HCT116 (cell line): Measurements from ENCODE around the gene CDK5RAP2. TPM values are rescaled to one million over a fixed set of nuclear protein-coding genes. Genes with fewer than 3 reads are reported as not detected.

Experiments
- ATAC-seq: fragments of 200-7000 bp; cut with Tn5 transposase; 2 replicates; pipeline ENCODE4 v1.9.1; 2020; ENCODE audit warnings: mild to moderate bottlenecking, moderate library complexity
- BruUV-seq: library from RNA; stranded (reverse); fragments of 400-500 nt; replicated peaks from 2 replicates; lab custom pipeline; 2021; lab: Mats Ljungman, UMichigan
- CTCF ChIA-PET: fragments of 300-600 bp; sonication (Branson Sonifier 250); formaldehyde crosslinking; loops from one replicate; lab custom pipeline; 2021; ENCODE audit warnings: antibody characterized with exemption; lab: Charles Lee
- POLR2A ChIA-PET: fragments of 300-600, 350-600 bp; sonication (Branson Sonifier 250); formaldehyde crosslinking; loops from one replicate; lab custom pipeline; 2021; ENCODE audit warnings: antibody characterized with exemption; lab: Charles Lee
- RAD21 ChIA-PET, 2 experiments: fragments of 300-600 bp; sonication (Branson Sonifier 250); formaldehyde crosslinking; loops; one replicate each; lab custom pipeline; 2023; ENCODE audit warnings: low total read pairs in 2 of 2; ENCODE audit not compliant: uncharacterized antibody in 2 of 2, unreplicated experiment in 2 of 2, low non-redundant PET in 1 of 2; lab: Charles Lee
- DNase-seq: peaks from one replicate; pipeline ENCODE4 v3.0.0-alpha.2; 2010; ENCODE audit warnings: low read depth, low spot score
- H2AFZ ChIP-seq: fragments of 200-600 bp; shearing (Covaris generic), sonication (generic); 2 replicates; pipeline ENCODE4 v1.6.1; 2017; ENCODE audit warnings: low read depth, mixed run types, mixed read lengths, antibody characterized with exemption, low read length; ENCODE audit not compliant: poor library complexity, severe bottlenecking
- H3K27ac ChIP-seq: 2 replicates; pipeline ENCODE4 v1.5.1; 2012; ENCODE audit warnings: low read depth, low read length
- H3K27me3 ChIP-seq: fragments of 200-600 bp; sonication (generic); 2 replicates; pipeline ENCODE4 v1.6.1; 2016; ENCODE audit warnings: mixed run types, low read length, mixed read lengths; ENCODE audit not compliant: insufficient read depth
- H3K36me3 ChIP-seq, 2 experiments: fragments of 200-500 bp in 1 of 2; fragments of 200-600 bp in 1 of 2; sonication (Bioruptor generic) in 1 of 2; sonication (generic) in 1 of 2; 2 replicates each; pipeline versions ENCODE4 v1.5.1 to v1.6.1; 2014 to 2016; ENCODE audit warnings: low read length in 2 of 2, inconsistent platforms in 1 of 2, mixed read lengths in 1 of 2, mixed run types in 1 of 2; ENCODE audit not compliant: insufficient read depth in 2 of 2, control insufficient read depth in 1 of 2
- H3K4me1 ChIP-seq, 2 experiments: fragments of 200-600 bp in 1 of 2; sonication (generic) in 1 of 2; 2 replicates each; pipeline versions ENCODE4 v1.5.1 to v1.6.1; 2012 to 2017; ENCODE audit warnings: low read length in 2 of 2, inconsistent platforms in 1 of 2, mild to moderate bottlenecking in 1 of 2, mixed read lengths in 1 of 2, mixed run types in 1 of 2, moderate library complexity in 1 of 2; ENCODE audit not compliant: insufficient read depth in 2 of 2, control insufficient read depth in 1 of 2
- H3K4me2 ChIP-seq: fragments of 200-600 bp; sonication (generic); 2 replicates; pipeline ENCODE4 v1.6.1; 2017; ENCODE audit warnings: mixed run types, low read length, mixed read lengths
- H3K4me3 ChIP-seq, 2 experiments: fragments of 200-600 bp in 1 of 2; sonication (generic) in 1 of 2; replicated peaks in 1 of 2; 2 replicates each; pipeline ENCODE4 v1.5.1; 2011 to 2016; ENCODE audit warnings: low read length in 2 of 2, control low read depth in 1 of 2, low read depth in 1 of 2, mild to moderate bottlenecking in 1 of 2, mixed read lengths in 1 of 2, mixed run types in 1 of 2
- H3K79me2 ChIP-seq: fragments of 200-600 bp; sonication (generic); 2 replicates; pipeline ENCODE4 v1.6.1; 2017; ENCODE audit warnings: mild to moderate bottlenecking, mixed run types, low read length, moderate library complexity, mixed read lengths; ENCODE audit not compliant: insufficient read depth
- H3K9ac ChIP-seq: fragments of 200-600 bp; sonication (generic); 2 replicates; pipeline ENCODE4 v1.6.1; 2016; ENCODE audit warnings: low read length, mixed read lengths
- H3K9me2 ChIP-seq: fragments of 200-600 bp; sonication (generic), shearing (Covaris generic); 2 replicates; pipeline ENCODE4 v1.6.1; 2017; ENCODE audit warnings: mixed run types, mild to moderate bottlenecking, moderate library complexity; ENCODE audit not compliant: insufficient read depth
- H3K9me3 ChIP-seq, 2 experiments: fragments of 200-500 bp in 1 of 2; fragments of 200-600 bp in 1 of 2; sonication (Bioruptor generic) in 1 of 2; sonication (generic) in 1 of 2; 2 replicates each; pipeline ENCODE4 v1.6.1; 2014 to 2017; ENCODE audit warnings: low read length in 2 of 2, mixed read lengths in 2 of 2, inconsistent platforms in 1 of 2, low read depth in 1 of 2, mild to moderate bottlenecking in 1 of 2, mixed run types in 1 of 2, moderate library complexity in 1 of 2; ENCODE audit not compliant: control insufficient read depth in 1 of 2, insufficient read depth in 1 of 2
- H4K20me1 ChIP-seq: fragments of 200-600 bp; sonication (generic), shearing (Covaris generic); 2 replicates; pipeline ENCODE4 v1.6.1; 2017; ENCODE audit warnings: mixed run types, mild to moderate bottlenecking, moderate library complexity; ENCODE audit not compliant: insufficient read depth
- ATF3 ChIP-seq: IDR thresholded peaks from 2 replicates; pipeline ENCODE4 v1.6.1; 2012
- CBX3 ChIP-seq: IDR thresholded peaks from 2 replicates; pipeline ENCODE4 v1.6.1; 2012; ENCODE audit warnings: low read depth
- CEBPB ChIP-seq: IDR thresholded peaks from 2 replicates; pipeline ENCODE4 v1.6.1; 2012; ENCODE audit warnings: low read depth
- CTCF ChIP-seq, 3 experiments: fragments of 200-600 bp in 1 of 3; sonication (generic) in 1 of 3; IDR thresholded peaks in 2 of 3; conservative IDR thresholded peaks in 1 of 3; 2 replicates each; pipeline ENCODE4 v1.5.1; 2012 to 2017; ENCODE audit warnings: low read depth in 2 of 3, low read length in 2 of 3, antibody characterized with exemption in 1 of 3, borderline replicate concordance in 1 of 3, control low read depth in 1 of 3, mild to moderate bottlenecking in 1 of 3, mixed read lengths in 1 of 3, mixed run types in 1 of 3, moderate library complexity in 1 of 3; ENCODE audit not compliant: insufficient read depth in 1 of 3
- EGR1 ChIP-seq: IDR thresholded peaks from 2 replicates; pipeline ENCODE4 v1.6.1; 2012; ENCODE audit warnings: low read depth
- ELF1 ChIP-seq: IDR thresholded peaks from 2 replicates; pipeline ENCODE4 v1.6.1; 2012; ENCODE audit warnings: low read depth, borderline replicate concordance
- EZH2 ChIP-seq: fragments of 200-600 bp; sonication (generic); IDR thresholded peaks from 2 replicates; pipeline ENCODE4 v1.6.1; 2017; ENCODE audit warnings: antibody characterized with exemption, mixed run types
- EZH2phosphoT487 ChIP-seq: fragments of 200-600 bp; IDR thresholded peaks from 2 replicates; pipeline ENCODE4 v1.6.1; 2018; ENCODE audit warnings: antibody characterized with exemption, borderline replicate concordance
- FOSL1 ChIP-seq: IDR thresholded peaks from 2 replicates; pipeline ENCODE4 v1.6.1; 2012; ENCODE audit warnings: low read depth
- MAX ChIP-seq: IDR thresholded peaks from 2 replicates; pipeline ENCODE4 v1.6.1; 2012
- RAD21 ChIP-seq: IDR thresholded peaks from 2 replicates; pipeline ENCODE4 v1.6.1; 2012; ENCODE audit warnings: low read depth, mild to moderate bottlenecking
- SIN3A ChIP-seq: IDR thresholded peaks from 2 replicates; pipeline ENCODE4 v1.6.1; 2012; ENCODE audit warnings: low read depth
- SP1 ChIP-seq: IDR thresholded peaks from 2 replicates; pipeline ENCODE4 v1.6.1; 2012; ENCODE audit warnings: low read depth
- SRF ChIP-seq: IDR thresholded peaks from 2 replicates; pipeline ENCODE4 v1.6.1; 2012; ENCODE audit warnings: low read depth
- TCF7L2 ChIP-seq: IDR thresholded peaks from 2 replicates; pipeline ENCODE4 v1.7.0; 2011; ENCODE audit warnings: borderline replicate concordance, inconsistent platforms; ENCODE audit not compliant: insufficient read depth, insufficient read length; ENCODE audit errors: extremely low read depth
- YY1 ChIP-seq: IDR thresholded peaks from 2 replicates; pipeline ENCODE4 v1.6.1; 2011; ENCODE audit warnings: low read length, low read depth, moderate library complexity, mild to moderate bottlenecking; ENCODE audit not compliant: insufficient replicate concordance; ENCODE audit errors: extremely low read depth
- ZNF274 ChIP-seq: fragments of 200-500 bp; sonication (Bioruptor generic); IDR thresholded peaks from 2 replicates; pipeline ENCODE4 v1.6.1; 2014; ENCODE audit warnings: mild to moderate bottlenecking, low read depth, low read length, inconsistent platforms
- intact Hi-C: fragments of 100-400 bp; cut with micrococcal nuclease; formaldehyde crosslinking; loops from 2 replicates; pipeline ENCODE4 v1.10.0; 2022
- total RNA-seq: library from RNA; stranded (reverse); gene quantifications from one replicate; pipeline ENCODE4 v1.2.1, GENCODE V29; 2021; ENCODE audit not compliant: unreplicated experiment
- TF ChIP-seq, protein P1 (sequence below): IDR thresholded peaks from 2 replicates; pipeline ENCODE4 v1.6.1; 2011; ENCODE audit warnings: mild to moderate bottlenecking, low read length, moderate library complexity; ENCODE audit not compliant: insufficient replicate concordance; ENCODE audit errors: extremely low read depth

The CDK5RAP2 gene
- total RNA-seq, 1 experiment from 2014 or later, result 56.2 TPM

- Histone ChIP-seq H3K36me3 (peaks cover 0 to 6% of the 10 kb centered on the region in 2 experiments; a peak in 1 of 4 replicates), H3K4me2 (no peak overlapping the region), H3K79me2 (no peaks in the 10 kb centered on the region), H3K9me2 (no peaks in the 10 kb centered on the region), H3K4me3 (no peak overlapping the region), H2AFZ (no peak overlapping the region), H3K4me1 (no peaks in the 10 kb centered on the region), H3K27ac (no peak overlapping the region), H3K9me3 (no peaks in the 10 kb centered on the region), H4K20me1 (no peaks in the 10 kb centered on the region), H3K27me3 (no peaks in the 10 kb centered on the region), H3K9ac (no peak overlapping the region)
- no peak for ATAC-seq
- RAD21 ChIA-PET, result no interaction called here
- DNase-seq, result no peak
- intact Hi-C loops, result no loop called here
- no TSS peak for BruUV-seq
- POLR2A ChIA-PET, result no interaction called here
- CTCF ChIA-PET, result no interaction called here
- TF ChIP-seq CEBPB (no peak), FOSL1 (no peak), ELF1 (no peak), SRF (no peak), TCF7L2 (no peak), EZH2phosphoT487 (no peak), SP1 (no peak), RAD21 (no peak), EGR1 (no peak), EZH2 (no peak), ZNF274 (no peak), CBX3 (no peak), YY1 (no peak), ATF3 (no peak), CTCF (IDR thresholded peaks at IDR 0.05 in 2 of 3, conservative IDR thresholded peaks at IDR 0.05 in 1 of 3; ENCODE audit: borderline replicate concordance in 1 of 3, insufficient read depth in 1 of 3, low read depth in 2 of 3, low read length in 2 of 3) (no peak), MAX (no peak), SIN3A (no peak)
- TF ChIP-seq, protein P1, sequence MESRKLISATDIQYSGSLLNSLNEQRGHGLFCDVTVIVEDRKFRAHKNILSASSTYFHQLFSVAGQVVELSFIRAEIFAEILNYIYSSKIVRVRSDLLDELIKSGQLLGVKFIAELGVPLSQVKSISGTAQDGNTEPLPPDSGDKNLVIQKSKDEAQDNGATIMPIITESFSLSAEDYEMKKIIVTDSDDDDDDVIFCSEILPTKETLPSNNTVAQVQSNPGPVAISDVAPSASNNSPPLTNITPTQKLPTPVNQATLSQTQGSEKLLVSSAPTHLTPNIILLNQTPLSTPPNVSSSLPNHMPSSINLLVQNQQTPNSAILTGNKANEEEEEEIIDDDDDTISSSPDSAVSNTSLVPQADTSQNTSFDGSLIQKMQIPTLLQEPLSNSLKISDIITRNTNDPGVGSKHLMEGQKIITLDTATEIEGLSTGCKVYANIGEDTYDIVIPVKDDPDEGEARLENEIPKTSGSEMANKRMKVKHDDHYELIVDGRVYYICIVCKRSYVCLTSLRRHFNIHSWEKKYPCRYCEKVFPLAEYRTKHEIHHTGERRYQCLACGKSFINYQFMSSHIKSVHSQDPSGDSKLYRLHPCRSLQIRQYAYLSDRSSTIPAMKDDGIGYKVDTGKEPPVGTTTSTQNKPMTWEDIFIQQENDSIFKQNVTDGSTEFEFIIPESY, result no peak
Observed at GRCh38 chr9:120384925-120385272, 195.1 kb downstream of the CDK5RAP2 start.
